GM18951 (cell line): ENCODE results near the gene STK11IP.

Experiments
- POLR2A ChIP-seq: IDR thresholded peaks from 4 replicates; pipeline ENCODE4 v1.6.1; 2011; ENCODE audit warnings: mild to moderate bottlenecking; ENCODE audit not compliant: insufficient read length, insufficient read depth; ENCODE audit errors: extremely low read depth
- in situ Hi-C: fragments of 300-500 bp; cut with MboI; formaldehyde crosslinking; loops from one replicate; pipeline ENCODE4 v1.12.0; 2022; ENCODE audit warnings: low sequenced_read_pairs, mixed read lengths, inconsistent platforms; ENCODE audit not compliant: unreplicated experiment

The STK11IP gene

GRCh38 chr2:219578811-219579613 is 18.6 kb upstream of the STK11IP start:
- in situ Hi-C loops = no loop called here
- no peak for TF ChIP-seq POLR2A

- no peak for TF ChIP-seq POLR2A
- in situ Hi-C loops = no loop called here
Measured at GRCh38 chr2:219581346-219581745, 16.3 kb upstream of the STK11IP start.

- no peak for TF ChIP-seq POLR2A
- in situ Hi-C loops = no loop called here
Measured at GRCh38 chr2:219591091-219591490, 6.6 kb upstream of the STK11IP start.

GRCh38 chr2:219592736-219593135 is 4.9 kb upstream of the STK11IP start:
- in situ Hi-C loops = no loop called here
- no peak for TF ChIP-seq POLR2A

GRCh38 chr2:219593154-219593553 is 4.5 kb upstream of the STK11IP start:
- in situ Hi-C loops = no loop called here
- no peak for TF ChIP-seq POLR2A

- in situ Hi-C loops = no loop called here
- TF ChIP-seq POLR2A = no peak
Measured at GRCh38 chr2:219595256-219595655, 2.4 kb upstream of the STK11IP start.

- no peak for TF ChIP-seq POLR2A
- in situ Hi-C loops = no loop called here
Measured at GRCh38 chr2:219596954-219597551, 604 bp upstream of the STK11IP start.

GRCh38 chr2:219598308-219599078 is 836 bp downstream of the STK11IP start:
- TF ChIP-seq POLR2A = peak; percentile 5
- in situ Hi-C loops = no loop called here

GRCh38 chr2:219603771-219604170 is 6.1 kb downstream of the STK11IP start:
- in situ Hi-C loops = no loop called here
- no peak for TF ChIP-seq POLR2A

- in situ Hi-C loops = no loop called here
- no peak for TF ChIP-seq POLR2A
Measured at GRCh38 chr2:219605607-219605954, 7.9 kb downstream of the STK11IP start.

- in situ Hi-C loops = no loop called here
- TF ChIP-seq POLR2A = no peak
Measured at GRCh38 chr2:219607931-219608330, 10.3 kb downstream of the STK11IP start.

- in situ Hi-C loops = no loop called here
- TF ChIP-seq POLR2A = no peak
Measured at GRCh38 chr2:219608399-219608964, 10.8 kb downstream of the STK11IP start.

GRCh38 chr2:219609149-219609750 is 11.6 kb downstream of the STK11IP start:
- in situ Hi-C loops = no loop called here
- TF ChIP-seq POLR2A = no peak
